Tibial nerve (tissue), 4 donors: ENCODE results near the gene CLRN2.

Experiments used
- CTCF ChIP-seq, 5 experiments: fragments of 200-600 bp in 3 of 5; fragments of 450-650 bp in 2 of 5; sonication (generic) in 3 of 5; IDR thresholded peaks; one replicate each; pipeline ENCODE4 v1.5.1; 2016 to 2019; ENCODE audit warnings: antibody characterized with exemption in 5 of 5, mild to moderate bottlenecking in 3 of 5, moderate library complexity in 2 of 5
- EP300 ChIP-seq, 2 donors: sonication (generic); formaldehyde crosslinking; IDR thresholded peaks; one replicate each; pipeline ENCODE4 v1.6.1; 2017; ENCODE audit warnings: antibody characterized with exemption in 2 of 2, mild to moderate bottlenecking in 1 of 2

- TF ChIP-seq EP300 (IDR thresholded peaks at IDR 0.05): no peak
- no peak for TF ChIP-seq CTCF (IDR thresholded peaks at IDR 0.05)
Observed at GRCh38 chr4:17545374-17546140, 30.6 kb downstream of the CLRN2 start.
